ENCODE data around the gene SEZ6L. TPM values are rescaled to one million over a fixed set of nuclear protein-coding genes. Genes with fewer than 3 reads are reported as not detected.
"Not testable (repeated sequence)": the region's sequence is repeated elsewhere in the genome, so short reads cannot be mapped to it uniquely, and the experiment has no call there.

SEZ6L gene
- total RNA-seq, 1 donor from 2014 or later, result 0.03 TPM

DNA sequence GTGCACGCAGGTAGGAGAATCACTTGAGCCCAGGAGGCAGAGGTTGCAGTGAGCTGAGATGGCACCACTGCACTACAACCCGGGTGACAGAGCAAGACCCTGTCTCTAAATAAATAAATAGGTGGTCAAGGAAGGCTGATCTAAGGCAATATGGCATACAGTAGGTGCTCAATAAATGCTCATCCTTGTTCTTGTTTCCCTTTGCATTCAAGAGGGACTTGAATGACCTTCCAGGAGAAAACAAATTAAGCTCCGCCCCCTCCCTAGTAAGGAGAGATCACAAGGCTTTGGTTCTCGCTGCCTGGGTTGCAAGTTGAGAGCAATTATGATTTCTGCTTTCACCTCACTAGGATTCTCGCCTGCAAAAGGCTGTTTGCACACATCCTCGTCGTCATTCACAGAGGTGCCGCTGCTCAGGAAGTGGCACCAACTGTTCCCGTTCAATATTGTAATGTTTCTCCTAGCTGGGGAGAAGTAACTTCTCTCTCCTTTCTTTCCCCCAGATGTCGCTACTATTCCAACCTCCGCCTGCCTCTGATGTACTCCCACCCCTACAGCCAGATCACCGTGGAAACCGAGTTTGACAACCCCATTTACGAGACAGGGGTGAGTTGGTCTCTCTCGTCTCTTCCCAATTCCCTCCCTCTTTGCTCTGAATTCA is 208.0 kb downstream of the SEZ6L start:
- DNase-seq (ENCODE audit: low read depth), result no peak

DNA sequence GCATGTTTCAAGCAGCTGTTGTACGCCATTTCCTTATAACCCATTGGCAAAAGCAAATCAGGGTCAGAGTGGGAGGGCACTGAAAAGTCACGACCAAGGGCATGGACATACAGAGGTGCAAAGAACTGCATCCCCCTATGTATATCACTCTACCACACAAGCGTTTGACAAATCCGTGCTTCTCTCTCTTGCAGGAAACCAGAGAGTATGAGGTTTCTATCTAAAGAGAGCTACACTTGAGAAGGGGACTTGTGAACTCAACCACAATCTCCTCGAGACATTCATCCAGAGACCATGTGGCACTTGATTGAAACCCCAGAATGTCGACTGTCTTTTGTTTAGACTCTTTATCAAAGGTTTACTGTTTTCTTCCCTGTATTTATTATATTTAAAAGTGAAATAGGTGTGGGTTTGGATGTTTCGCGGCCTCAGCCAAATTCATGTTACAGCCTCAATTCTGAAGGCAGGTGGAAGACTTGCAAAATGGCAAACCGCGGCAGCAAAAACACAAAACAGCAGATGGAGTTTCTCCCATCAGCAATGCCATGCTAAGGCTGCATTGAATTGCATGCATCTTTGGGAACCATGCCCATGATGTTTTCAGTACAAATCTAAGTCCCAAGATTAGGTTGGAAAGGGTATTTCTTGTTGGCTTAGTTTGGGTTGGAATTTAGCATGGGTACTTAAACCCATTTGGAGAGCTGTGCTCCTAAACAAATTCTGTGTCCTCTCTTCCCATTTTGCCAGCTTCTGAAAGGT is 211.0 kb downstream of the SEZ6L start:
- no peak for DNase-seq (ENCODE audit: low read depth)

DNA sequence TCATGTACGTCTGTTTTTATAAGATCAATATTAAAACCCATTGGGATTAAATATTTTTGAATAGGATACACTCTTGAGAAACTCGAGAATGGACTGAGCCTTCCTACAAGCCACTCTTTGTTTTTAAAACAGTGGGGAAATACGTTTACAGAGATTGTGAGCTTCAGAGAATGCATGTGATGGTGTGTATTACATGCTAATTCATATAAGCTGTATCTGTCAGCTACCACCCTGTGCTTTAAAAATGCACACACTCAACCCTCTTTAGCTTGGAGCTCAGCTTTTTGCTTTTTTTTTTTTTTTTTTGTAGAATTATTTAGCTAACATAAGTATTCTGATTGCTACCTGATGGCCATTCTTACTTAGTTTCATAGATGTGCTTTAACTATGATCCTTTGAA is 213.5 kb downstream of the SEZ6L start:
- no peak for DNase-seq (ENCODE audit: low read depth)

DNA sequence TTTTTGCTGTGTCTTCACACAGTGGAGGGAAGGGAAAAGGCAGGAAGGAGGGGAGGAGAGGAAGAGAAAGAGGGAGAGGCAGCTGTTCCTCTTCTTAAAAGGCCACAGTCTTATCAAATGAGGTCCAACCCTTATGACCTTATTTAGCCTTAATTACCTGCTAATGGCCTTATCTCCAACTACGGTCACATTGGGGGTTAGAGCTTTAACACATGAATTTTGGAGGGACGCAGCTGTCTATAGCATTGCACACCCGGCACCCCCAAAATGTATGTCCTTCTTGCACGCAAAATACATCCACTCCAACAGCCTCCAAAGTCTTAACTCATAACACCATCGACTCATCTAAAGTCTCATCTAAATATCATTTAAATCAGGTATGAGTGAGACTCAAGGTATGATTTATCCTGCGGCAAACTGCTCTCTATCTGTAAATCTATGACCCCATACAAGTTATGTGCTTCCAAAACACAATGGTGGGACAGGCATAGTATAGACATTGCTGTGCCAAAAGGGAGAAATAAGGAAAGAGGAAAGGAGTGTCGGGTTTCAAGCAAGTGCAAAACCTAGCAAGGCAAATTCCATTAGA is 214.8 kb downstream of the SEZ6L start:
- no peak for DNase-seq (ENCODE audit: low read depth)

GRCh38 chr22:26385164-26385563 is 215.9 kb downstream of the SEZ6L start:
- peak; percentile 79 for DNase-seq (ENCODE audit: low read depth)

DNA sequence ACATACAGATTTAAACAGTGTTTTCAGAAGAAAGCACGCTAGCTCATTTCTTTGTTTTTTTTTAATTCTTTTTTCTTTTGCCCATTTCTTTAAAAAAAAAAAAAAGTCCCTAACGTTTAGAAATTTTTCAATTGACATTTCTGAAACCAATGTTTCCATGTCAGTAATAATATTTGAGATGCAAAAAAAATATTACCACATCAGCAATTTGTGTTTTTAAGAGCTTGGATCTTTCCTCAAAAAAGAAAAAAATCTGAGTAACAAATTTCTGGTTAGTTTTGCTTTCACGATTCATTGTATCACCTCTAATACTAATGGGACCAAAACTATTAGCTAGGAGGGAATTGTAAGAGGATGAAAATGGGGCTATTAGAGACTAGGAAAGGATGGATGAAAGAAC is 219.9 kb downstream of the SEZ6L start:
- no peak for DNase-seq (ENCODE audit: low read depth)

DNA sequence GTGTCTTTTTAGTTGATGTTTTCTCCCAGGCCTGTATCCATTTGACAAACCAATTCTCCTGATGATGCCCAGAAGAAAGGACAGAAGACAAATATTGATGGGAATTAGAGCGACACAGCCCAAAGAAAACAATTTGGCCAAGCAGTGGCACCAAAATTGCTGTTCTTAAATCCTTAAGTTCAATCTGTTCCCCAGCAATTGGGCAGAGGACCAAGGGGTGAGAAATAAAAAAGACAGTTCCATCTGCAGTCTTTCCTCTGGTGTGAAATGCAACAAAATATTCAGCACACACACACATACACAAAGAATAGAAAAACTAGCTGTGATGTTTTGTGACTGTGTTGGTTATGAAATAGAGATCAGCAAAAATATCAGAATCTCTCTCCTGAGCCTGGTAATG is 221.8 kb downstream of the SEZ6L start:
- DNase-seq (ENCODE audit: low read depth), result no peak

DNA sequence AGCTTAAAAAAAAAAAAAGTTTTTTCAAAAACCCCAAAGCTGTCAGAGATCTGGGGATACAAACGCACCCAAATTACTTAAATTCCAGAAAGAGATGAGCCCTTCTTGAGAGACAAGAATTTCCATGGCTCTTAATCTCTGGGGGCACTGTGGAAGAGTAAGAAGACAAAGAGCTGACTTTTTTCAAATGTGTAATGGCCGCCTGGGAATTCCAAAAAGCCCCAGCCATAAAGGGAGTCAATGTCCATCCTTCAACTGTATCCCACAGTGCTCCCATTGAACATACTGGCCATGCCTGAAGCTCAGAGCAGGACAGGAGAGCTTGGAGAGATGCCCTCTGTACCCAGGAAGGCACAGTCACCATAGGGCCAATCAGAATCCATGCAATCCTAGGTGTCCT is 222.4 kb downstream of the SEZ6L start:
- no peak for DNase-seq (ENCODE audit: low read depth)

GRCh38 chr22:26393929-26394328 is 224.7 kb downstream of the SEZ6L start:
- DNase-seq (ENCODE audit: low read depth), result no peak

GRCh38 chr22:26394777-26395176 is 225.5 kb downstream of the SEZ6L start:
- peak; percentile 47 for DNase-seq (ENCODE audit: low read depth)

DNA sequence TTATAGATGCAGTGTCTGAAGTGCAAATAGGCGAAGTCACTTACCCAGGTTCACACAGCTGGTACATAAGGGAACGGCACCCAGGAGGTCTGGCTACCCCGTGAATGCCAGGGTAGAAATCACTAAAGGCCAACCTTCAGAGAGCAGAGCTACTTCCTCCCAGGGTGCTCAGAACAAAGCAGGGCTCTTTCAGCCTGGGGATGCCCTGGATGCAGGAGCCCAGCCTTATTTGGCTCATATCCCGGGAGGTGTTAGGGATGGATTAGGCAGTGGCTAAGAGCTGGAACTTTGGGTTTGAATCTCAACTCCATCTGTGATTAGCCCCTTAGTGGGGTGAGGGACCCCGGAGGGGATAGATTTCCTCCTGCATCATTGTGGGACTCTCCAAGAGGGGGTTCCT is 226.7 kb downstream of the SEZ6L start:
- DNase-seq (ENCODE audit: low read depth), result no peak

- DNase-seq (ENCODE audit: low read depth), result peak; percentile 73
These were observed 229.5 kb downstream of the SEZ6L start for GRCh38 chr22:26398741-26399153.

DNA sequence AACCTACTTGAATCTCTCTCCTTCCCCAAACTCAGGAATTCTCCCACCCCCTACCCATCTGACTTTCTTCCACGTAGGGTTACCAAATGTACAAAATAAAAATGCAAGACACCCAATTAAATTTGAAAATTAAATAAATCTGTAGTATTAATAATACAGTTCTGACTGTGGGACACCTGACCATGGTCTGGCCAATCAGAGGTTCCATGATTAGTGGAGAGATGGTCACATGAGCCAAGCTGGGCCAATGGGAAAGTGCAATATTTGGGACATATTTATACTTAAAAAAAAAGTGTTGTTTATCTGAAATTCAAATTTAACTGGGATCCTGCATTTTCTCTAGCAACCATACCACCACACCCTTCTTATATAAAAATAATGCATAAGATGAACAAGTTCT is 230.0 kb downstream of the SEZ6L start:
- no peak for DNase-seq (ENCODE audit: low read depth)

- no peak for DNase-seq (ENCODE audit: low read depth)
These were observed 232.5 kb downstream of the SEZ6L start for GRCh38 chr22:26401726-26402125.

- DNase-seq (ENCODE audit: low read depth), result peak; percentile 32
These were observed 235.7 kb downstream of the SEZ6L start for GRCh38 chr22:26404851-26405421.

DNA sequence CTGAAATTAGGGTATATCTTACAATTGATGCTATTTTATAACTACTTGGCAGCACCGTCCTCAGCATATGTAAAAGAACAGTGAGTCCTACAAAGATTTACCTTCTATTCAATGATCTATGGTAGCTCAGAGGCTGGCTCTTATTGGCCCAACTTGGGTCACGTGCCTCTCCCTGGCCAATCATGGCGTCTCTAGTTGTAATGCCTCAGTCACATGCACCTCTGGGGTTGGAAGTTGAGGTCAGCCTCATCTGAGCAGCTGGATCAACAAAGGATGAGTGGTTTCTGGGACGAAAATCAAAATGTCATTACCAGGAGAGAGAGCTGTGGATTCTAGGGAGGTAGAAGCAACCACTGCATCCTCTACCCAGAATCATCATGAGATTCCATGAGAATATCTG is 236.9 kb downstream of the SEZ6L start:
- peak; percentile 79 for DNase-seq (ENCODE audit: low read depth)

DNA sequence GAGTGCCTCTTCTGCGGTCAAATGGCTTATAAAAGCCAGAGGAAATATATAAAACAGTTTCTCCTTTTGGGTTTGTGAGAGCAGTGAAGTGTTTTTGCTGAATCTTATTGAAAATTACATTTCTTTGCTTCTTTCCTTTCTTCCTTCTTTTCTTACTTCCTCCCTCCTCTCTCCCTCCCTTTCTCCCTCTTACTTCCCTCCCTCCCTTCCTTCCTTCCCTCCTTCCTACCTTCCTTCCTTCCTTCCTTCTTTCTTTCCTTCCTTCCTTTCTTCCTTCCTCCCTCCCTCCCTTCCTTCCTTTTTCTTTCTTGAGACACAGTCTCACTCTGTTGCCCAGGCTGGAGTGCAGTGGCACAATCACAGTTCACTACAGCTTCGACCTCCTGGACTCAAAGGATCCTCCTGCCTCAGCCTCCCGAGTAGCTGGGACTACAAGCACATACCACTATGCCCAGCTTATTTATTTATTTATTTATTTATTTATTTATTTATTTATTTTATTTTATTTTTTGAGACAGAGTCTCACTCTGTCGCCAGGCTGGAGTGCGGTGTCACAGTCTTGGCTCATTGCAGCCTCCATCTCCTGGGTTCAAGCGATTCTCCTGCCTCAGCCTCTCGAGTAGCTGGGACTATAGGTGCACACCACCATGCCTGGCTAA is 239.4 kb downstream of the SEZ6L start:
- not testable (repeated sequence) for DNase-seq (ENCODE audit: low read depth)

GRCh38 chr22:26409719-26410335 is 240.6 kb downstream of the SEZ6L start:
- DNase-seq (ENCODE audit: low read depth), result peak; percentile 53

DNA sequence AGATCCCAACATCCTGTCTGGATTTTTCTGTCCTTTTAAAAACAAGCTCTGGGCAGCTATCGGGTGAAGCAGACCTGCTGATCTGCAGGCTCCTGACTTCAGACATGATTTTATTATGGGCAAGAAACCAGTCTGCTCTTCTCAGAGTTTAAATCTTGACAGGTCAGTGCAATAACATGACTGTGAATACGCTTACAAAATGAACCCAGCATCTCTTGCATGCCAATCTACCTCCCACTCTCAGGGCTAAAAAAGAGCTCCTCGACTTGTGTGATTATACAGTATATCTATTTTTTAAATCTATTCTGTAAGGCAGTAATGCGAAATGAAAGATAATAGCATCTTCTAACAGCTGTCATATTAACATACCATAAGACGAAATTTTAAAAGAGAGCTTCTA is 241.1 kb downstream of the SEZ6L start:
- no peak for DNase-seq (ENCODE audit: low read depth)

DNA sequence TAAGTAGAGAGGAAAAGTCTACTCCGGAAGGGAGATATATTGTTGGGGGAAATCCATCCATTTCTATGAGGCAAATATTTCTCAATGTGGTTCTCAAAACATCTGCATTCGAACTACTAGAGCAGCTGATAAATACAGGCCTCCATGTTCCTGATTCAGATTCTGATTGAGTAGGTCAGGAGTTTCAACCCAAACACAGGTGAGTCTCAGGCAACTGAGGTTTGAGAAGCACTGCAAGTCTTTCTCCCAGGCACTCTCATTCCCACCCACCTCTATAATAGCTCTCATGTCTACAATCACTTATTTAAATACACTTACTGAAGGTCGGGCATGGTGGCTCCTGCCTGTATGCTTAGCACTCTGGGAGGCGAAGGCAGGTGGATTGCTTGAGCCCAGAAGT is 245.1 kb downstream of the SEZ6L start:
- no peak for DNase-seq (ENCODE audit: low read depth)

- DNase-seq (ENCODE audit: low read depth), result no peak
These were observed 247.0 kb downstream of the SEZ6L start for GRCh38 chr22:26416256-26416655.
